Esophagus squamous epithelium (tissue), 4 donors: ENCODE results near the gene ANKMY2.

Experiments
- CTCF ChIP-seq, 6 experiments: fragments of 450-650 bp in 4 of 6; fragments of 200-600 bp in 2 of 6; sonication (generic) in 2 of 6; IDR thresholded peaks; one replicate each; pipeline ENCODE4 v1.5.1; 2016 to 2019; ENCODE audit warnings: antibody characterized with exemption in 6 of 6, mild to moderate bottlenecking in 4 of 6, moderate library complexity in 4 of 6
- POLR2A ChIP-seq, 4 donors: fragments of 450-650 bp; IDR thresholded peaks; one replicate each; pipeline ENCODE4 v1.6.1; 2017; ENCODE audit warnings: antibody characterized with exemption in 4 of 4, mild to moderate bottlenecking in 4 of 4, moderate library complexity in 3 of 4

GRCh38 chr7:16616542-16616941 is 29.0 kb downstream of the ANKMY2 start:
- TF ChIP-seq CTCF (IDR thresholded peaks at IDR 0.05) = no peak
- TF ChIP-seq POLR2A (IDR thresholded peaks at IDR 0.05) = no peak
